KMS-11 (cell line): Measurements from ENCODE around the gene SERINC2.

Experiments used
- H2AFZ ChIP-seq: fragments of 200-600 bp; sonication (generic); 2 replicates; pipeline ENCODE4 v1.6.1; 2016; ENCODE audit warnings: antibody characterized with exemption, mixed run types, low read depth
- H3K27ac ChIP-seq: fragments of 200-600 bp; sonication (generic); 2 replicates; pipeline ENCODE4 v1.6.1; 2016; ENCODE audit warnings: mild to moderate bottlenecking, mixed run types
- H3K27me3 ChIP-seq: fragments of 200-600 bp; sonication (generic); 2 replicates; pipeline ENCODE4 v1.6.1; 2017; ENCODE audit warnings: mild to moderate bottlenecking, low read depth, mixed run types, moderate library complexity; ENCODE audit not compliant: insufficient read depth
- H3K36me3 ChIP-seq: fragments of 200-600 bp; sonication (generic); 2 replicates; pipeline ENCODE4 v1.6.1; 2017; ENCODE audit warnings: mild to moderate bottlenecking, mixed run types; ENCODE audit not compliant: insufficient read depth
- H3K4me1 ChIP-seq: fragments of 200-600 bp; sonication (generic); 2 replicates; pipeline ENCODE4 v1.6.1; 2016; ENCODE audit warnings: mild to moderate bottlenecking, low read depth, mixed run types; ENCODE audit not compliant: poor library complexity, severe bottlenecking
- H3K4me2 ChIP-seq: fragments of 200-600 bp; sonication (generic); 2 replicates; pipeline ENCODE4 v1.7.0; 2016; ENCODE audit warnings: mild to moderate bottlenecking, mixed run types
- H3K4me3 ChIP-seq: fragments of 200-600 bp; sonication (generic); IDR thresholded peaks from 2 replicates; pipeline ENCODE4 v1.6.1; 2017; ENCODE audit warnings: low read depth, low read length, mixed read lengths; ENCODE audit not compliant: insufficient read depth
- H3K79me2 ChIP-seq: fragments of 200-600 bp; sonication (generic); 2 replicates; pipeline ENCODE4 v1.6.1; 2016; ENCODE audit warnings: low read depth, mixed run types; ENCODE audit not compliant: insufficient read depth
- H3K9ac ChIP-seq: fragments of 200-600 bp; sonication (generic); 2 replicates; pipeline ENCODE4 v1.6.1; 2016; ENCODE audit warnings: mild to moderate bottlenecking, mixed run types
- H4K20me1 ChIP-seq: fragments of 200-600 bp; sonication (generic); 2 replicates; pipeline ENCODE4 v1.6.1; 2016; ENCODE audit warnings: mild to moderate bottlenecking, mixed run types; ENCODE audit not compliant: insufficient read depth
- TF ChIP-seq, protein P1 (sequence below): fragments of 200-600 bp; sonication (generic); conservative IDR thresholded peaks from 2 replicates; pipeline ENCODE4 v1.6.1; 2017; ENCODE audit warnings: low read depth, mild to moderate bottlenecking, antibody characterized with exemption, low read length, moderate library complexity, mixed read lengths

The SERINC2 gene

GRCh38 chr1:31416101-31416736 is 3.2 kb downstream of the SERINC2 start:
- H3K36me3 ChIP-seq, result no peaks in the 10 kb centered on the region
- H3K27ac ChIP-seq, result no peak overlapping the region
- H3K9ac ChIP-seq, result no peak overlapping the region
- no peak overlapping the region for H2AFZ ChIP-seq
- H4K20me1 ChIP-seq, result no peaks in the 10 kb centered on the region
- H3K4me3 ChIP-seq, result no peak overlapping the region
- no peaks in the 10 kb centered on the region for H3K79me2 ChIP-seq
- no peaks in the 10 kb centered on the region for H3K4me1 ChIP-seq
- TF ChIP-seq, protein P1, sequence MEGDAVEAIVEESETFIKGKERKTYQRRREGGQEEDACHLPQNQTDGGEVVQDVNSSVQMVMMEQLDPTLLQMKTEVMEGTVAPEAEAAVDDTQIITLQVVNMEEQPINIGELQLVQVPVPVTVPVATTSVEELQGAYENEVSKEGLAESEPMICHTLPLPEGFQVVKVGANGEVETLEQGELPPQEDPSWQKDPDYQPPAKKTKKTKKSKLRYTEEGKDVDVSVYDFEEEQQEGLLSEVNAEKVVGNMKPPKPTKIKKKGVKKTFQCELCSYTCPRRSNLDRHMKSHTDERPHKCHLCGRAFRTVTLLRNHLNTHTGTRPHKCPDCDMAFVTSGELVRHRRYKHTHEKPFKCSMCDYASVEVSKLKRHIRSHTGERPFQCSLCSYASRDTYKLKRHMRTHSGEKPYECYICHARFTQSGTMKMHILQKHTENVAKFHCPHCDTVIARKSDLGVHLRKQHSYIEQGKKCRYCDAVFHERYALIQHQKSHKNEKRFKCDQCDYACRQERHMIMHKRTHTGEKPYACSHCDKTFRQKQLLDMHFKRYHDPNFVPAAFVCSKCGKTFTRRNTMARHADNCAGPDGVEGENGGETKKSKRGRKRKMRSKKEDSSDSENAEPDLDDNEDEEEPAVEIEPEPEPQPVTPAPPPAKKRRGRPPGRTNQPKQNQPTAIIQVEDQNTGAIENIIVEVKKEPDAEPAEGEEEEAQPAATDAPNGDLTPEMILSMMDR, result no peak
- H3K27me3 ChIP-seq, result peaks cover 32% of the 10 kb centered on the region
- no peak overlapping the region for H3K4me2 ChIP-seq

DNA sequence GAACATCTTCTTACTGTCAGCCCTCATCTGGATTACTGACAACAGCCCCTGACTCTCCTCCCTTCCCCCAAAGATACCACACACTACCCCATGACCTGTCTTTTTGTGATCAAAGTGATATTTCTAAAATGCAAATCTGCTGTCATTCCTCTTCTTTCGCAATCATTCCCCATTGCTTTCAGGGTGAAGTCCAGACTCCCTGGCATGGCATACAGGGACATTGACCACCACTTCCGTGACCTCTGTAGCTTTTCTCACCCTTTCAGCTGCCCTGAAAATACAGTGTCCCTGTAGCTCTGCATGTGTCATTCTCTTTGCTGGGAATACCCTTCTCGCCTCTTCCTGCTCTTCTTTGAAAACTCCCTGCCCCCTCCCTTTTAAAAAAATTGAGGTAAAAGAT is 4.1 kb downstream of the SERINC2 start:
- no peaks in the 10 kb centered on the region for H3K79me2 ChIP-seq
- H3K4me3 ChIP-seq, result no peak overlapping the region
- H3K36me3 ChIP-seq, result no peaks in the 10 kb centered on the region
- H2AFZ ChIP-seq, result no peak overlapping the region
- H4K20me1 ChIP-seq, result no peaks in the 10 kb centered on the region
- no peak overlapping the region for H3K4me2 ChIP-seq
- no peak overlapping the region for H3K9ac ChIP-seq
- H3K4me1 ChIP-seq, result no peaks in the 10 kb centered on the region
- H3K27ac ChIP-seq, result no peak overlapping the region
- peaks cover 31% of the 10 kb centered on the region for H3K27me3 ChIP-seq
- TF ChIP-seq, protein P1, result no peak

DNA sequence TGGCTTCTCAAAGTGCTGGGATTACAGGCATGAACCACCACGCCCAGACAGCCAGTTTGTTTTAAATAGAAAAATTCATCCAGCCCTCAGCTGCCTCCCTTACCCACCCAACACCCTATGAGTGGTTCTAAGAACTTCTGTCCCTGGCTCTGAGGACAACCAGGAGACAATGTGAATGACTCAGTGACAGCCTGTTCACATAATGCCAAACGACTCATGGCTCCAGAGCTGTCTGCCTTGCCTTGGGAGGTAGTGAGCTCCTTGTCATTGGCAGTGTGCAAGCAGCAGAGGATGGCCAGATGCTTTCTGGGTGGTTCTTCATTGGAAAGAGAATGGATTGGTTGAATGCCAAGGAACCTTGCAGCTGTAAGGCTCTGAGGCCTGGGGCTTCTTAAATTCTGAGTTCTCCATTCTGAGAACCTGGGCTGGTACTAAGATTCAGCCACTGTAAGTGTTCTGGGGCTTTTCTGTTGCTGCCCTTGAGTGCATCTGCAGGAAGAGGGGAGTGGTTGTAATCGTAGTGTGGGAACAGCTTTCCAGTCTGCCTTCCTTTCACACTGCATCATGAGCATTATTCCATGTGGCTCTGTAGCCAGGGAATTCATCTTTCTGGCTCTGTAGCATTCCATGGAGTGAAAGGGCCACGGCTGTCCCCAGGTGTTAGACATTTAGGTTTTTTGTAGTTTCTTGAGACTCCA is 5.8 kb downstream of the SERINC2 start:
- peaks cover 16% of the 10 kb centered on the region for H3K4me1 ChIP-seq
- TF ChIP-seq, protein P1, result no peak

GRCh38 chr1:31420716-31421115 is 7.7 kb downstream of the SERINC2 start:
- Histone ChIP-seq H3K79me2 (no peaks in the 10 kb centered on the region), H3K4me3 (no peak overlapping the region), H3K4me1 (peaks cover 20% of the 10 kb centered on the region), H3K36me3 (no peaks in the 10 kb centered on the region), H3K4me2 (no peak overlapping the region), H3K27ac (no peak overlapping the region), H2AFZ (no peak overlapping the region), H3K27me3 (peaks cover 37% of the 10 kb centered on the region; the same call in 1 of the 2 replicates), H3K9ac (no peak overlapping the region), H4K20me1 (no peaks in the 10 kb centered on the region)
- TF ChIP-seq, protein P1, result no peak

More for the DNA sequence above, 5.8 kb downstream of the SERINC2 start:
- H2AFZ ChIP-seq, result no peak overlapping the region
- no peak overlapping the region for H3K4me3 ChIP-seq
- peaks cover 28% of the 10 kb centered on the region; the same call in 1 of the 2 replicates for H3K27me3 ChIP-seq
- H3K79me2 ChIP-seq, result no peaks in the 10 kb centered on the region
- H3K27ac ChIP-seq, result no peak overlapping the region
- no peak overlapping the region for H3K4me2 ChIP-seq
- no peaks in the 10 kb centered on the region for H3K36me3 ChIP-seq
- H3K9ac ChIP-seq, result no peak overlapping the region
- no peaks in the 10 kb centered on the region for H4K20me1 ChIP-seq
